Endometrial microvascular endothelial cells (primary cell): ENCODE results near the gene CATSPERD. TPM values are rescaled to one million over a fixed set of nuclear protein-coding genes. Genes with fewer than 3 reads are reported as not detected.

Experiments used
- in situ Hi-C: cut with HindIII; loops from 2 replicates; pipeline ENCODE4 v1.10.0; 2017; ENCODE audit warnings: low sequenced_read_pairs, low pct_unique_long_range_greater_than_20kb; ENCODE audit errors: inconsistent ontology term
- total RNA-seq: library from RNA; depleted of rRNA; stranded (reverse); fragments of >200 nt; gene quantifications from one replicate; pipeline ENCODE4 v1.2.3, GENCODE V29; 2015; ENCODE audit errors: inconsistent ontology term

The CATSPERD gene
- total RNA-seq, 1 donor from 2014 or later = not detected

GRCh38 chr19:5798244-5798643 lies 77.8 kb downstream of the CATSPERD start:
- in situ Hi-C loops = no loop called here

DNA sequence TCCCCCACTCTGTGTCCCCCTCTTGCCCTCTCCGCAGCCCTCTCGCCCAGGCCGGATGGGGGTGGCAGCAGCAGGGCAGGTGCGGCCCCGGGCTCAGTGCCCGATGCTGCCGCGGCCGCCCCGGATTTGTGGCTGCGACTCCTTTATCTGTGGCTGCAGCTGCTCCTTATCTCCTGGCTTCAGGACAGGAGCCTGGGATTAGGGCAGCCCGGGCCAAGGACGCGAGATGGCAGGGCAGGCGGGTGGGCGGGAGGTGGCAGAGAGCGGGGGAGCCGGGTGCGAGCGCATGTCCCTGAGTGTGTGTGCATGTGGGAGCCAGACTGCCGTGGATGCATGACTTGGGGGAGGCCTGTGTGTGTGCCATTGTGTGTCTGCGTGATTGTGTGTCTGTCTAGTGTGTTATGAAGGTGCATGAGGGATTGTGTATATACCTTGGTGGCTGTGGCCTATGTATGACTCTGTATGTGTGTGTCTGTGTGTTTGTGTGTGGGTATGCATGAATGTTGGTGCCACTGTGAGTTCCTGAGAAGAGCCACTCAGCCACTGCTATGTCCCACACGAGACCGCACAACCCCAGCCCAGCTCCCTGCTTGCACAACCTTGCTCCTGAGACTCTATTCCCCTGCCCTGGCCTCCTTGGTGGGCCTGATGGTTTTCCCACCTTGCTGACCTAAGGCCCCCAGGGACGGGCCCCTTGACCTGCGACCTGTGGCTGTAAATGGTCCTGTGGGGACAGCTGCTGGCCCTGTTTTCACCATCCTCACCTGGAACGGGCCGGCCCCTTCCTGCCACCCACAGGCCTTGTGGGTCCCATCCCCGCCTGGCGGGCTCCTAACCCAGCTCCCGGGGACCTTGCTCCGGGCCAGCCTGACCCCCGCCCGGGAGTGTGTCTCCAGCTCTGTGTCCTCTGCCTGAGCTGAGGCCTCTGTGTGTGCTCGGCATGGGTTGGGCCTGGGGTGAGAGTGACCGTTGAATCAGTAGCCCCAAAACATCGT lies 79.1 kb downstream of the CATSPERD start:
- in situ Hi-C loops = no loop called here

DNA sequence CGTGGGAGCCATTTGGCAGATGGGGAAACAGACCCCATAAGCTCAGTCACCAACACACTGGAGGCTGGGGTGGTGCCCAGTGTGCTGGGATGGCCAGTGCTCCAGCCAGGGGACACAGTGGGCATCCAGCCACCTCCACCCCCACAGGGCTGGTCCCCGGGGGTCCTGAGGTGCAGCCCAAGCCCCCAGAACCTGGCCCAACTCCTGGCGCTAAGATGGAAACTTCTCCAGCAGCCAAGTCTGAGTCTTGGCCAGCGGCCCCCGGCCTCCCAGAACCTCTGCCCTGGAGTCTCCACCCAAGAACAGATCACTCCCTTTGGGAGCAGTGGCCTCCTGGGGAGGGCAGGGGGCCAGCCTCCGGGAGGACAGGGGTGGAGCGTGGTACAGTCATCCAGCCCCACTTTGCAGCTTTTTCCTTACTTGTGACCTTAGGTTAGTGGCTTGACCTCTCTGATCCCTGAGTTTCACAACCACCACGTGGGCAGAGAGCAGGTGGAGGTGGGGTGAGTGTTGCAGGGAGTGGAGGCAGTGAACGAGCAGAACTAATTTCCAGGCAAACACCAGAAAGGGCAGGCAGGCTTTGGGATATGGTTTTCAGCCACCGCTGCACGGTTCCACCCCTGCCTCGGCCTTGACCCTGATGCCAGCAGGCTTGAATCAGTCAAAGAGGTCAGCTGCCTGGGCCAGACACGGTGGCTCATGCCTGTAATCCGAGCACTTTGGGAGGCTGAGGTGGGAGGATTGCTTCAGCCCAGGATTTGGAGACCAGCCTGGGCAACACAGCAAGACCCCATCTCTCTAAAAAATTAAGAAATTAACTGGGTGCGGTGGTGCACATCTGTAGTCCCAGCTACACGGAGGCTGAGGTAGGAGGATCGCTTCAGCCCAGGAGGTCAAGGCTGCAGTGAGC lies 80.2 kb downstream of the CATSPERD start:
- in situ Hi-C loops = no loop called here

DNA sequence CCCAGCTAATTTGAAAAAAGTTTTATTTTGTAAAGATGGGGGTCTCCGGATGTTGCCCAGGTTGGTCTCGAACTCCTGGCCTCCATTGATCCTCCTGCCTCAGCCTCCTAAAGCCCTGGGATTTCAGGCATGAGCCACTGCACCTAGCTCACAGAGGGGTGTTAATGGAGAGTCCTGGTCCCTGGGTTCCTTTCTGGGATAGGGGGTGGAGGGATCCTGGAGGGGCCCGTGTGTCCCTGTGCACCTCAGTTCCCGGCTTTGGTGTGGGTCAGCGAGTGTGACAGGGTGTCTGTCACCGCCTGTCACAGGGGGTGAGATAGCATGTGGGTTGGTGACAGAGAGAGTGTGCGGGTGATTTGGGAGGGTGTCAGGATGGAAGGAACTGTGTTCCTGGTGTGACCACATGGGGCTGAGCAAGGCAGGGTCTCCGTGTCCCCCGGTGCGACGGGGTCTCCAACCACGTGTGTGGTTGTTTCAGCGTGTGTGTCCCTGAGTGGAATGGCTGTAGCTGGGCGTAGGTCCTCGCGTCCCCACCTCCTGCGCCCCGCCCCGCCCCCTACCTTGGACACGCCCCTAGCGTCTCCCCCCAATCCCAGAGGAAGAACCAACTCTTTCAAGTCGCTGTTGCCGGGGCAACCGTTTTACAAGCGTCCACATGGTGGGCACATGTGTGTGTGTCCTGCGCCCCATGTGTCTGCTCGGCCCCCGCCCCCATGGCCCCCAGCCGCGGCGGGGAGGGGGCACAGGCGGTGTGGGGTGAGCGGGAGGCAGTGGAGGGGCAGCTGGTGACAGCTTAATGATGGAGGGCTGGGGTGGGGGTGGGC lies 81.6 kb downstream of the CATSPERD start:
- in situ Hi-C loops = no loop called here

- in situ Hi-C loops = no loop called here
Observed at GRCh38 chr19:5803441-5803751, 83.0 kb downstream of the CATSPERD start.

DNA sequence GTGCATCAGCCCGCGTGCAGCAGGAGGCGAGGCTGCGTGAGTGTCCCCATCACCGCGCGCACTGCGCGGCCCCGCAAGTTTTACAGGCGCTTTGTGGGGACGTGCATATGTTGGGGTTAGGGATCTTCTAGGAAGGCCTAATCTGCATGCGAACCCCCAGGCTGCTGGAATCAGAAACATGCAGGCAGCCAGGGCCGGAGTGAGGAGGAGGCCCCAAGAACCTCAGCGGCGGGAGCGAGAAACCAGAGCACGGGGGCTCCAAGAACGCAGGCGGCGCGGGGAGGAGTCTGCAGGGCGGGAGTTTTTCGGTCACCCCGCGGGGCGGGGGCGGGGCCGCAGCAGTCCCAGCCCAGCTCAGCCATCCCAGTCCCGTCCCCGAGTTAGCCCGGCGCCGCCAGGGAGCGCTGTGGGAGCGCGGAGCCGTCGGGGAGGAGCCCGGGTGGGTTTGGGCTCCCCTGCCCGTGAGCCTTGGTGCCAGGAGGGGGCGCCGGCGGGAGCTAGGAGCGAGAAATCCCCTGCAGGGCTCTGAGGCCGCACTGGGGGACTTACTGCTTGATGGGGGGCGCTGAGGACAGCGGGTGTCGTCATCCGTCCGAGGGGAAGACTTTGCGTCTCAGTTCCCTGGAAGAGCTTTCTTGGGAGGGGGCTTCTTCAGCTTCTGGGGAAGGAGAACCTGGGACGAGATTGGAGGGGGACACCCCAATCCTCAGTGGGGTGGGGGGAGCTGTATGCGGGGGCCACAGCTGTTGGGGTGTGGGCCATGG lies 83.5 kb downstream of the CATSPERD start:
- in situ Hi-C loops = no loop called here

- in situ Hi-C loops = no loop called here
Observed at GRCh38 chr19:5804516-5805461, 84.4 kb downstream of the CATSPERD start, which contains the start of gene NRTN. TSS of gene NRTN (plus strand) at chr19:5805067. CDS start at chr19:5824166, 19,099 bp downstream.

- in situ Hi-C loops = no loop called here
Observed at GRCh38 chr19:5805462-5806132, 85.2 kb downstream of the CATSPERD start.

DNA sequence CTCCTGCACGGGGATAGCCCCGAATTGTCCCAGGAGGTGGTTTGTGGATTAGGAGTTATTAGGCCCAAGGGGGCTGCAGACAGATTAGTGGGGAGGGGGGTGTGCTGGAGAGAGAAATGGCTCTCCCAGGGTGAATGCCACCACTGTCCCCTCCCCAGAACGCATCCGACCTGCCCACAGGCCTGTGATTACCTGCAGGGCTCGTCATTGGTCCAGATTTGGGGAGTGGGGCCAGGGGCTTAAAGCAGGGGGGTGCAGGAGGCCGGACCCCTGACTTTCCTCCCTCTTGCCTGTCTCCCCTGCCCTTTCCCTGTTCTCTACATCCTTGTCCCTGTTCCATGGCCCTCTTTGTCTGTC lies 85.7 kb downstream of the CATSPERD start:
- in situ Hi-C loops = no loop called here

DNA sequence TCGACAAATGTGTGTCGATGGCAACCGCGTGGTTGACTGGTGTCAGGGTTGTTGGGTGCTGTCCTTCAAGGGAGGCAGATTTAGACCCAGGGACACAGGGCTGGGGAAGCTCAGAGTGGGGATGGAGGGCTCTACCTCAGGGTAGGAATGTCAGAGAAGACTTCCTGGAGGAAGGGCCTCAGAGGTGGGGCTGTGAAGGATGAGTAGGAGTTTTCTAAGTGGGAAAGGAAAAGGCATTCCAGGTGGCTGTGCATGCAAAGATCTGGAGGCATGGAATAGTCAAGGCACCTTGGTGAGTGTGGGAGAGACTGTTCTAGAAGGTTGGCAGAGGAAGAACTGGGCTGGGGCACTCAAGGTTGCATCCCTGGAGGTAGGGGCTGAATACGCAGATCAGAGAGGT lies 86.5 kb downstream of the CATSPERD start:
- in situ Hi-C loops = no loop called here

- in situ Hi-C loops = no loop called here
Observed at GRCh38 chr19:5808120-5808816, 87.8 kb downstream of the CATSPERD start.

GRCh38 chr19:5809053-5809452 lies 88.6 kb downstream of the CATSPERD start:
- in situ Hi-C loops = no loop called here

DNA sequence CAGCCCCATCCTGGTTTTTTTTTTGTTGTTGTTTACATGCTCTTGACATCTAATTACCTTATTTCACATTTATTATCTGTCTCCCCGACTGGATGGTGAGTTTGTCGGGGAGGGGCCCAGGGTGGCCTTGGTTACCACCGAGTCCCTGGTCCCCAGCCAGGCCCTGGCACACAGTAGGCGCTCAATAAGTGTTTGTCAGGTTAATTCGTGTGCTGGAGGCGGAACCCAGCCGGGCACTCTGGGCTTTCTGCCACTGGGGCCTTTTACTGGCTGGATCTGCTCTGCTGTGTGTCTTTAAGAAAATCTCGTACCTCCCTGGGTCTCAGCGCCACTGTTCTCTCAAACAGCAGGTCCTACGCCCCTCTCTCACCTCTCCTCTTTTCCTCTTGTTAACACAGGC lies 89.0 kb downstream of the CATSPERD start:
- in situ Hi-C loops = no loop called here

DNA sequence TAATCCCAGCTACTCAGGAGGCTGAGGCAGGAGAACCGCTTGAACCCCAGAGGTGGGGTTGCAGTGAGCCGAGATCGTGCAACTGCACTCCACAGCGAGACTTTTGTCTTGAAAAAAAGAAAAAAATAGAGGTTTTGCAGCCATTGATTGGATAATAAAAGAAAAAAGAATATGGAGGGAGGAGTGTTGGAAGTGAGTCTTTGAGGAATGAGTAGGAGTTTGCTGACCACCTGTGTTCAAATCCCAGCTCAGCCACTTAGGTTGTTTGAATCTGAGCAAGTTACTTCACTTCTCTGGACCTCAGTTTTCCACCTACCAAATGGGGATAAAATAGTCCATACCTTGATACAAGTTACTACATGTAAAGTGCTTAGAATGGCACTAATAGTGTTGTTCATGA lies 90.7 kb downstream of the CATSPERD start:
- in situ Hi-C loops = no loop called here

GRCh38 chr19:5814123-5814851 lies 93.8 kb downstream of the CATSPERD start:
- in situ Hi-C loops = no loop called here

DNA sequence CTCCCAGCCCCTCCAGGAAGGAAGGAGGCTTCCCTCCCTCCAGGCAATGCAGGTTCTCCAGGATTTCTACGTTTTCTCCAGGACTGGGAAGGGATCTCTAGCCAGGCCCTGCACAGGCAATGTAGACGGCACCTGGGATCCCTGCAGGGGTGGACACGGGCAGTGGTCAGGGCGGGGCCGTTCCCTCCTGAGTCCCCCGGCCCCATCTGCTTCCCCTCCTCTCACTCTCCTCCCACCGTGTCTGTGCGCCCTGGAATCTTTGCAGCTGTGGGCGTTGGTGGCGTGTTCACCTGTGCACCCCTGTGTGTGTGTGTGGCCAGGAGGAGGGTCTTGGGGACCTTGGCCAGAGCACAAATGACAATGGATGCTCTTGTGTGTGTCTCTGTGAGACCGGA lies 94.4 kb downstream of the CATSPERD start:
- in situ Hi-C loops = no loop called here
